H9 (cell line): ENCODE data around the gene FZD10. TPM values are rescaled to one million over a fixed set of nuclear protein-coding genes. Genes with fewer than 3 reads are reported as not detected.
A peak's percentile ranks its signal among the peaks of the same experiment; 100 is the strongest.

ENCODE experiments used
- DNase-seq: peaks from one replicate; pipeline ENCODE4 v3.0.0-alpha.2; 2017
- H2AFZ ChIP-seq: one replicate; pipeline ENCODE4 v1.6.1; 2013; ENCODE audit warnings: mild to moderate bottlenecking, low read length, control low read depth, moderate library complexity
- H2AK5ac ChIP-seq: 2 replicates; pipeline ENCODE4 v1.6.1; 2013; ENCODE audit warnings: low read length, control low read depth, mixed read lengths; ENCODE audit not compliant: insufficient read length
- H2BK120ac ChIP-seq: one replicate; pipeline ENCODE4 v1.6.1; 2013; ENCODE audit warnings: low read depth, mild to moderate bottlenecking, low read length, control low read depth, inconsistent platforms; ENCODE audit not compliant: poor library complexity, severe bottlenecking
- H2BK12ac ChIP-seq: 2 replicates; pipeline ENCODE4 v1.6.1; 2013; ENCODE audit warnings: low read length, control low read depth, mixed read lengths, low read depth; ENCODE audit not compliant: insufficient read length
- H2BK15ac ChIP-seq: 2 replicates; pipeline ENCODE4 v1.6.1; 2013; ENCODE audit warnings: low read depth, low read length, control low read depth
- H2BK20ac ChIP-seq: one replicate; pipeline ENCODE4 v1.6.1; 2013; ENCODE audit warnings: low read depth, mild to moderate bottlenecking, low read length, control low read depth, inconsistent platforms; ENCODE audit not compliant: poor library complexity, severe bottlenecking
- H2BK5ac ChIP-seq: 2 replicates; pipeline ENCODE4 v1.6.1; 2013; ENCODE audit warnings: low read length, control low read depth, mixed read lengths; ENCODE audit not compliant: insufficient read length
- H3K14ac ChIP-seq: 2 replicates; pipeline ENCODE4 v1.6.1; 2013; ENCODE audit warnings: low read length, control low read depth; ENCODE audit not compliant: insufficient read depth
- H3K18ac ChIP-seq: 2 replicates; pipeline ENCODE4 v1.6.1; 2013; ENCODE audit warnings: low read depth, mild to moderate bottlenecking, mixed read lengths, low read length, control low read depth; ENCODE audit not compliant: insufficient read length
- H3K23ac ChIP-seq: 2 replicates; pipeline ENCODE4 v1.6.1; 2013; ENCODE audit warnings: low read length, control low read depth, mixed read lengths, low read depth; ENCODE audit not compliant: insufficient read length
- H3K23me2 ChIP-seq: 2 replicates; pipeline ENCODE4 v1.6.1; 2013; ENCODE audit warnings: low read depth, mild to moderate bottlenecking, mixed read lengths, low read length, control low read depth; ENCODE audit not compliant: insufficient read length, poor library complexity, severe bottlenecking
- H3K27ac ChIP-seq: 2 replicates; pipeline ENCODE4 v1.5.1; 2013; ENCODE audit warnings: low read length, control low read depth, mixed read lengths, low read depth; ENCODE audit not compliant: insufficient read length
- H3K27me3 ChIP-seq: 2 replicates; pipeline ENCODE4 v1.6.1; 2013; ENCODE audit warnings: low read length, control low read depth, inconsistent platforms; ENCODE audit not compliant: insufficient read depth
- H3K4ac ChIP-seq: 2 replicates; pipeline ENCODE4 v1.6.1; 2013; ENCODE audit warnings: low read depth, mild to moderate bottlenecking, control low read depth, inconsistent platforms, low read length, moderate library complexity
- H3K4me1 ChIP-seq: 2 replicates; pipeline ENCODE4 v1.6.1; 2013; ENCODE audit warnings: low read length, control low read depth, inconsistent platforms; ENCODE audit not compliant: insufficient read depth
- H3K4me2 ChIP-seq: 2 replicates; pipeline ENCODE4 v1.6.1; 2013; ENCODE audit warnings: low read length, control low read depth, mixed read lengths; ENCODE audit not compliant: insufficient read length, insufficient read depth
- H3K56ac ChIP-seq: 2 replicates; pipeline ENCODE4 v1.6.1; 2013; ENCODE audit warnings: low read depth, mild to moderate bottlenecking, mixed read lengths, low read length, control low read depth; ENCODE audit not compliant: insufficient read length
- H3K79me1 ChIP-seq: 2 replicates; pipeline ENCODE4 v1.6.1; 2013; ENCODE audit warnings: low read depth, mild to moderate bottlenecking, moderate library complexity, low read length, control low read depth, inconsistent platforms; ENCODE audit not compliant: insufficient read depth, poor library complexity, severe bottlenecking
- H3K79me2 ChIP-seq: 2 replicates; pipeline ENCODE4 v1.6.1; 2013; ENCODE audit warnings: low read length, control low read depth, inconsistent platforms; ENCODE audit not compliant: insufficient read depth
- H3K9ac ChIP-seq: 2 replicates; pipeline ENCODE4 v1.6.1; 2013; ENCODE audit warnings: low read length, control low read depth, mixed read lengths; ENCODE audit not compliant: insufficient read length; ENCODE audit errors: extremely low read depth
- H3K9me3 ChIP-seq: one replicate; pipeline ENCODE4 v1.6.1; 2013; ENCODE audit warnings: low read depth, low read length, inconsistent platforms; ENCODE audit not compliant: control insufficient read depth
- H3T11ph ChIP-seq: one replicate; pipeline ENCODE4 v1.6.1; 2013; ENCODE audit warnings: mild to moderate bottlenecking, low read length, control low read depth, inconsistent platforms
- H4K20me1 ChIP-seq: one replicate; pipeline ENCODE4 v1.6.1; 2013; ENCODE audit not compliant: control insufficient read depth, insufficient read length, insufficient read depth
- H4K5ac ChIP-seq: 2 replicates; pipeline ENCODE4 v1.6.1; 2013; ENCODE audit warnings: low read depth, mild to moderate bottlenecking, mixed read lengths, low read length, control low read depth; ENCODE audit not compliant: insufficient read length
- H4K8ac ChIP-seq: replicated peaks from 2 replicates; pipeline ENCODE4 v1.6.1; 2013; ENCODE audit warnings: low read length, control low read depth, mixed read lengths, low read depth; ENCODE audit not compliant: insufficient read length
- H4K91ac ChIP-seq: 2 replicates; pipeline ENCODE4 v1.6.1; 2013; ENCODE audit warnings: low read depth, mild to moderate bottlenecking, moderate library complexity, mixed read lengths, low read length, control low read depth; ENCODE audit not compliant: insufficient read length
- H3K27ac Mint-ChIP-seq, 3 experiments: 2 replicates in 2 of 3; 3 replicates in 1 of 3; pipeline ENCODE4 v1.8.0; 2020 to 2021; ENCODE audit warnings: mixed read lengths in 3 of 3, mild to moderate bottlenecking in 1 of 3, moderate library complexity in 1 of 3
- H3K27me3 Mint-ChIP-seq: 2 replicates; pipeline ENCODE4 v1.8.0; 2021; ENCODE audit warnings: low read depth, mild to moderate bottlenecking, moderate library complexity, mixed read lengths
- H3K36me3 Mint-ChIP-seq, 3 experiments: 2 replicates in 2 of 3; 3 replicates in 1 of 3; pipeline ENCODE4 v1.8.0; 2020 to 2021; ENCODE audit warnings: low read depth in 3 of 3, mixed read lengths in 3 of 3; ENCODE audit not compliant: insufficient read depth in 1 of 3
- H3K4me1 Mint-ChIP-seq, 2 experiments: 2 replicates each; pipeline ENCODE4 v1.8.0; 2020; ENCODE audit warnings: mixed read lengths in 2 of 2
- H3K4me3 Mint-ChIP-seq, 2 experiments: 2 replicates in 1 of 2; 3 replicates in 1 of 2; pipeline ENCODE4 v1.8.0; 2020 to 2021; ENCODE audit warnings: mild to moderate bottlenecking in 2 of 2, mixed read lengths in 2 of 2, moderate library complexity in 1 of 2
- H3K9me3 Mint-ChIP-seq, 2 experiments: 2 replicates in 1 of 2; 3 replicates in 1 of 2; pipeline ENCODE4 v1.8.0; 2020; ENCODE audit warnings: mild to moderate bottlenecking in 2 of 2, mixed read lengths in 2 of 2, moderate library complexity in 1 of 2
- WGBS: extraction: QIAGEN DNeasy Blood & Tissue Kit; methylation state at CpG from one replicate; pipeline ENCODE4 v1.1.7; 2013; ENCODE audit warnings: missing lambda C conversion rate, low lambda C conversion rate, mixed read lengths; ENCODE audit not compliant: insufficient read length; ENCODE audit errors: extremely low coverage; 5-methylcytosine and 5-hydroxymethylcytosine counted together
- total RNA-seq: library from RNA; stranded (reverse); gene quantifications from 2 replicates; pipeline ENCODE4 v1.2.1, GENCODE V29; 2021
- TF ChIP-seq, protein P1 (sequence below): fragments of 200-600 bp; sonication (generic); conservative IDR thresholded peaks from 3 replicates; pipeline ENCODE4 v1.8.0; 2021; ENCODE audit warnings: antibody characterized with exemption, mild to moderate bottlenecking

FZD10 gene
- total RNA-seq, 1 experiment from 2014 or later, result 1.0 TPM

DNA sequence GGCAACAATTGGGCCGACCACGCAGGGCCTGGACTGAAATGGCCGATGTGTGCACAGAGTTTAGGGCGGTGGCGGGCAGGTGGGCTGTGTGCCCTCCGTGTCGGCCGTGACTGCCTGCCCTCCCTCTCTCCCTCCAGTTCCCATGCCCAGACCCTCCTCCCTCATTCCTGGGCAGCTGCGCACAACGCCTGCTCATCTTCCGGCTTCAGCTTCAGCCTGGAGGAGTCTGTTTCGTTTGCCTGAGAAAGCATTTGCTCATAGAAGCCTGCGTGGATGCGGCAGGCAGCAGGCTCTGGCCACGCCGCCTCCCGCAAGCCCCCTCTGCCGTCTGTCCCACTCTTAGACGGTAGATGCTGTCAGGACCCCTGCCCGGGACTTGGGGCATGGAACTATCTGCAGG, 47.3 kb upstream of the FZD10 start:
- Mint-ChIP-seq H3K9me3 (no peaks in the 10 kb centered on the region), H3K27ac (no peak overlapping the region)
- no peak overlapping the region for H3K23ac ChIP-seq

More for the DNA sequence above, 47.3 kb upstream of the FZD10 start:
- Mint-ChIP-seq H3K36me3 (no peaks in the 10 kb centered on the region), H3K27me3 (peaks cover 77% of the 10 kb centered on the region), H3K4me1 (peaks cover 9 to 19% of the 10 kb centered on the region in 2 experiments; a peak in 3 of 4 replicates), H3K4me3 (no peak overlapping the region)
- Histone ChIP-seq H2BK5ac (no peak overlapping the region), H3K4me1 (no peaks in the 10 kb centered on the region), H3K56ac (no peak overlapping the region), H3K4me2 (no peak overlapping the region), H3K79me1 (no peaks in the 10 kb centered on the region), H3K9ac (no peak overlapping the region), H3K4ac (no peak overlapping the region), H3K9me3 (no peaks in the 10 kb centered on the region), H3K27me3 (no peaks in the 10 kb centered on the region), H2BK20ac (no peak overlapping the region), H4K91ac (no peak overlapping the region), H3K27ac (no peak overlapping the region), H4K8ac (no peak overlapping the region), H2BK12ac (no peak overlapping the region), H4K5ac (no peak overlapping the region), H3K23me2 (no peaks in the 10 kb centered on the region), H2AK5ac (no peak overlapping the region), H3K14ac (peak overlapping the region; percentile 50; the same call in 1 of the 2 replicates), H2AFZ (no peak overlapping the region), H2BK15ac (no peak overlapping the region), H3T11ph (no peak overlapping the region), H3K79me2 (no peaks in the 10 kb centered on the region), H2BK120ac (no peak overlapping the region), H3K18ac (no peak overlapping the region), H4K20me1 (no peaks in the 10 kb centered on the region)
- TF ChIP-seq, protein P1, sequence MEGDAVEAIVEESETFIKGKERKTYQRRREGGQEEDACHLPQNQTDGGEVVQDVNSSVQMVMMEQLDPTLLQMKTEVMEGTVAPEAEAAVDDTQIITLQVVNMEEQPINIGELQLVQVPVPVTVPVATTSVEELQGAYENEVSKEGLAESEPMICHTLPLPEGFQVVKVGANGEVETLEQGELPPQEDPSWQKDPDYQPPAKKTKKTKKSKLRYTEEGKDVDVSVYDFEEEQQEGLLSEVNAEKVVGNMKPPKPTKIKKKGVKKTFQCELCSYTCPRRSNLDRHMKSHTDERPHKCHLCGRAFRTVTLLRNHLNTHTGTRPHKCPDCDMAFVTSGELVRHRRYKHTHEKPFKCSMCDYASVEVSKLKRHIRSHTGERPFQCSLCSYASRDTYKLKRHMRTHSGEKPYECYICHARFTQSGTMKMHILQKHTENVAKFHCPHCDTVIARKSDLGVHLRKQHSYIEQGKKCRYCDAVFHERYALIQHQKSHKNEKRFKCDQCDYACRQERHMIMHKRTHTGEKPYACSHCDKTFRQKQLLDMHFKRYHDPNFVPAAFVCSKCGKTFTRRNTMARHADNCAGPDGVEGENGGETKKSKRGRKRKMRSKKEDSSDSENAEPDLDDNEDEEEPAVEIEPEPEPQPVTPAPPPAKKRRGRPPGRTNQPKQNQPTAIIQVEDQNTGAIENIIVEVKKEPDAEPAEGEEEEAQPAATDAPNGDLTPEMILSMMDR, result no peak
- DNase-seq, result no peak
- WGBS, result no CpG with 5 or more reads among the region's 20 CpGs
